Endothelial cell (in vitro differentiated cells): Measurements from ENCODE around the gene RASA1. TPM values are rescaled to one million over a fixed set of nuclear protein-coding genes. Genes with fewer than 3 reads are reported as not detected.

Experiments
- DNase-seq: peaks from one replicate; pipeline ENCODE4 v3.0.0; 2021; ENCODE audit warnings: low spot score
- H3K27ac Mint-ChIP-seq: one replicate; pipeline ENCODE4 v1.8.0; 2021; ENCODE audit warnings: mixed read lengths, inconsistent platforms; ENCODE audit not compliant: unreplicated experiment
- H3K27me3 Mint-ChIP-seq: one replicate; pipeline ENCODE4 v1.8.0; 2021; ENCODE audit warnings: mild to moderate bottlenecking, moderate library complexity, mixed read lengths, inconsistent platforms; ENCODE audit not compliant: unreplicated experiment
- H3K36me3 Mint-ChIP-seq: one replicate; pipeline ENCODE4 v1.8.0; 2021; ENCODE audit warnings: mild to moderate bottlenecking, low read depth, mixed read lengths, inconsistent platforms; ENCODE audit not compliant: unreplicated experiment
- H3K4me1 Mint-ChIP-seq: one replicate; pipeline ENCODE4 v1.8.0; 2021; ENCODE audit warnings: mild to moderate bottlenecking, mixed read lengths, inconsistent platforms; ENCODE audit not compliant: unreplicated experiment
- H3K4me3 Mint-ChIP-seq: one replicate; pipeline ENCODE4 v1.8.0; 2021; ENCODE audit warnings: mild to moderate bottlenecking, mixed read lengths, inconsistent platforms; ENCODE audit not compliant: unreplicated experiment
- H3K9me3 Mint-ChIP-seq: one replicate; pipeline ENCODE4 v1.8.0; 2021; ENCODE audit warnings: mixed read lengths, inconsistent platforms; ENCODE audit not compliant: unreplicated experiment
- long read RNA-seq: library from polyadenylated mRNA; unstranded; transcript quantifications from one replicate; pipeline ENCODE4 v2.0.0, GENCODE V29; 2020; ENCODE audit not compliant: unreplicated experiment
- total RNA-seq: library from RNA; stranded (reverse); fragmentation: NEBNext Ultra II Directional; extraction: Animal tissue kit (Norgen Biotek cat#: 25700); gene quantifications from one replicate; pipeline ENCODE4 v1.2.1, GENCODE V29; 2021; ENCODE audit not compliant: unreplicated experiment
- TF ChIP-seq, protein P1 (sequence below): fragments of 200-600 bp; sonication (generic); IDR thresholded peaks from one replicate; pipeline ENCODE4 v1.5.0; 2021; ENCODE audit warnings: antibody characterized with exemption; ENCODE audit not compliant: unreplicated experiment

The RASA1 gene
- total RNA-seq: 48.7 TPM
- long read RNA-seq, partial matches to known transcripts: 1 of 1 reads
- long read RNA-seq, other reads (novel, unspliced or antisense): 0 of 1 reads

DNA sequence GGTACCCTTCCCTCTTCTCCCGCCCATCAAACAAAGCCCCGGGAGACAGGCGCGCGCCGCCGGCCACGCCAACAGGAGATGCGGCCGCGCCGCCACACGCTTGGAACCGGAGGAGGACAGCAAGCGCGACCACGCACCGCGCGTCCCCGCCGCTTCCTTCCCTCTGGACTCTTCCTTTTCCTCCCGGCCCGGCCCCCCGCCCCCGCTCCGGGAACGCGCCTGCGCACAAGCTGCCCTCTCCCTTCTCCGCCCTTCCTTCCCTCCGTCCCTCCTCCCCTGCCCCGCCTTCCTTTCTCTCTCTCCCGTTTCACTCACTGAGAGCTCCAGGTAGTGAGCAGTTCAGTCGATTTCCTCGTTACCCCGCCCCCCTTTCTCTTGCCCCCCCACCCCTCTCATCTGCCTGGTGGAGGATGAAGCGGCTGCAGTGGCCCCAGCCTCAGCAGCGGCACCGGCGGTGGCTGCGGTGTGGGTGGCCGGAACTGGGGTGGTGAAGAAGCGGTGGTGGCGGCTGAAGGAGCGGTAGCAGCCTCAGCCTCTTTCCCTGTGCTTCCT lies at the start of gene RASA1:
Gene RASA1 (plus strand): TSS at position 310 of the 552 bp plus-strand sequence. CDS start 569 bp downstream, outside the sequence.
- TF ChIP-seq, protein P1, sequence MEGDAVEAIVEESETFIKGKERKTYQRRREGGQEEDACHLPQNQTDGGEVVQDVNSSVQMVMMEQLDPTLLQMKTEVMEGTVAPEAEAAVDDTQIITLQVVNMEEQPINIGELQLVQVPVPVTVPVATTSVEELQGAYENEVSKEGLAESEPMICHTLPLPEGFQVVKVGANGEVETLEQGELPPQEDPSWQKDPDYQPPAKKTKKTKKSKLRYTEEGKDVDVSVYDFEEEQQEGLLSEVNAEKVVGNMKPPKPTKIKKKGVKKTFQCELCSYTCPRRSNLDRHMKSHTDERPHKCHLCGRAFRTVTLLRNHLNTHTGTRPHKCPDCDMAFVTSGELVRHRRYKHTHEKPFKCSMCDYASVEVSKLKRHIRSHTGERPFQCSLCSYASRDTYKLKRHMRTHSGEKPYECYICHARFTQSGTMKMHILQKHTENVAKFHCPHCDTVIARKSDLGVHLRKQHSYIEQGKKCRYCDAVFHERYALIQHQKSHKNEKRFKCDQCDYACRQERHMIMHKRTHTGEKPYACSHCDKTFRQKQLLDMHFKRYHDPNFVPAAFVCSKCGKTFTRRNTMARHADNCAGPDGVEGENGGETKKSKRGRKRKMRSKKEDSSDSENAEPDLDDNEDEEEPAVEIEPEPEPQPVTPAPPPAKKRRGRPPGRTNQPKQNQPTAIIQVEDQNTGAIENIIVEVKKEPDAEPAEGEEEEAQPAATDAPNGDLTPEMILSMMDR: no peak
- peak; percentile 98 for DNase-seq
- no peaks in the 10 kb centered on the region for H3K9me3 Mint-ChIP-seq
- H3K27ac Mint-ChIP-seq: peak within 1 kb of the TSS; percentile 91
- peaks cover 10% of the 10 kb centered on the region for H3K27me3 Mint-ChIP-seq
- peaks cover 22% of the 10 kb centered on the region for H3K4me1 Mint-ChIP-seq
- H3K4me3 Mint-ChIP-seq: peak within 1 kb of the TSS; percentile 99
- no peaks in the 10 kb centered on the region for H3K36me3 Mint-ChIP-seq

DNA sequence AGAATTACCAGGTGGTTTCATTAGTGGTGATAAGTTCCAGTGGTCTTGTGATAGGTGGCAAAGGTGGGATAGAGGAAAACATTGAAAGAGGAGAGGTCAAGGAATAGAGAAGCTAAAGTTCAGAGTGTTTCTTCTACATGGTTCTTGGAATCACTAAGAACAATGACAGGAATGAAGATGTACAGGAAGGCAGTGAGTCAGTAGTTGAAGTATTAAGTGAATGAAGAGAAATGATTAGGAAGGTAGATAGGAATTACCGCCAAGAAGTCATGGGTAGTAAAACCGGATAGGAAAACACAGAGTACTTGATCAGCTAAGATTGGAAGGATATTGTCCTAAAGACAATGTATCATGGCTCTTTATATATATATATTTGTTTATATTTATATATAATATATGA lies 37.9 kb upstream of the RASA1 start:
- H3K4me1 Mint-ChIP-seq: no peaks in the 10 kb centered on the region
- no peak overlapping the region for H3K27ac Mint-ChIP-seq
- no peaks in the 10 kb centered on the region for H3K36me3 Mint-ChIP-seq
- TF ChIP-seq, protein P1: no peak
- DNase-seq: no peak
- H3K27me3 Mint-ChIP-seq: no peaks in the 10 kb centered on the region
- no peaks in the 10 kb centered on the region for H3K9me3 Mint-ChIP-seq
- no peak overlapping the region for H3K4me3 Mint-ChIP-seq

DNA sequence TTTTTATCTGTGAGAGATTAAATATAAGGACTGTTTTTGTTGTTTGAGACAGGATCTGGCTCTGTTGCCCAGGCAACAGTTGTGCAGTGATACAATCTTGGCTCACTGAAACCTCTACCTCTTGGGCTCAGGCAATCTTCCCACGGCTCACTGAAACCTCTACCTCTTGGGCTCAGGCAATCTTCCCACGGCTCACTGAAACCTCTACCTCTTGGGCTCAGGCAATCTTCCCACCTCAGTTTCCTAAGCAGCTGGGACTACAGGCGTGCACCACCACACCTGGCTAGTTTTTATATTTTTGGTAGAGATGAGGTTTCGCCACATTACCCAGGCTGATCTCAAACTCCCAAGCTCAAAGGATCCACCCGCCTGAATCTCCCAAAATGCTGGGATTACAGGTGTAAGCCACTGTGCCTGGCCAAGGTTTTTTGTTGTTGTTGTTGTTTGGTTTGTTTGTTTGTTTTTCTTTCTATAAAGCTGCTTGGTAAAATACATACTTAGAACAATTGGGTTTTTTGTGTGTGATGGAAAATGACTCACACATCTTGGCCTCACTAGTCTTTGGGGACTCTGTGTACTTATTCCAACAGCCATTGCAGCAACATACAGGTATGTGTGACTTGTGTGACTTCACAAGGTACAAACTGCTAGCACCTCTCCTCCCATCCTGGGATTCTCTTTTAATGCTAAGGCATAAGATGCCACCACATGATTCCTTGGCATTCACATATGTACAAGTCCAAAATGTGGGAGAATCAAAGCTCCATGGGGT lies 36.5 kb upstream of the RASA1 start:
- no peak overlapping the region for H3K4me3 Mint-ChIP-seq
- TF ChIP-seq, protein P1: no peak
- H3K27ac Mint-ChIP-seq: no peak overlapping the region
- H3K36me3 Mint-ChIP-seq: no peaks in the 10 kb centered on the region
- no peak for DNase-seq
- H3K27me3 Mint-ChIP-seq: no peaks in the 10 kb centered on the region
- no peaks in the 10 kb centered on the region for H3K9me3 Mint-ChIP-seq
- no peaks in the 10 kb centered on the region for H3K4me1 Mint-ChIP-seq

DNA sequence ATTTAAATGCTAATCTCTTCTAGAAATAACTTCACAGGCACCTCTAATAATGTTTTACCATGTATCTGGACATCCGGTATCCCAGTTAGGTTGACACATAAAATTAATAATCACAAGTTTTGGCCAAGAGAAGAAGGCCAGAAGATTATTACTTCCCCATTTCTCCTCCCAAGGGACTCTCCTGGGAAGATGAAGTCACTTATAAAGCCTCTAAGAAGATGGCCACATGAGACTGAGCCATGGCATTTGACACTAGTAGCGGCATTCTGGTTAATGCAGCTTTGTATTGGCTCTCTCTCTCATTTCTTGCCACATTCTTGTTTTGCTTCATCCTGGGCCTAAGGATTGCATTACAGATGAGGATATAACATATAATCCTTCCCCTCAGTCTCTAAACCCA lies 34.5 kb upstream of the RASA1 start:
- DNase-seq: no peak
- no peaks in the 10 kb centered on the region for H3K27me3 Mint-ChIP-seq
- no peak overlapping the region for H3K27ac Mint-ChIP-seq
- H3K4me1 Mint-ChIP-seq: no peaks in the 10 kb centered on the region
- H3K9me3 Mint-ChIP-seq: no peaks in the 10 kb centered on the region
- TF ChIP-seq, protein P1: no peak
- H3K36me3 Mint-ChIP-seq: no peaks in the 10 kb centered on the region
- no peak overlapping the region for H3K4me3 Mint-ChIP-seq

- Mint-ChIP-seq H3K4me3 (no peak overlapping the region), H3K9me3 (no peaks in the 10 kb centered on the region), H3K4me1 (peaks cover 3% of the 10 kb centered on the region), H3K27me3 (no peaks in the 10 kb centered on the region), H3K36me3 (no peaks in the 10 kb centered on the region), H3K27ac (no peak overlapping the region)
- DNase-seq: no peak
- TF ChIP-seq, protein P1: no peak
Observed at GRCh38 chr5:87241555-87241954, 26.1 kb upstream of the RASA1 start.
